GM21360 (cell line): ENCODE measurements around the gene DPP7.
"Not testable (repeated sequence)": the region's sequence is repeated elsewhere in the genome, so short reads cannot be mapped to it uniquely, and the experiment has no call there.

Source experiments
- ATAC-seq: cut with Tn5 transposase; IDR thresholded peaks from one replicate; pipeline ENCODE4 v1.9.1; 2021; ENCODE audit warnings: mild to moderate bottlenecking, moderate library complexity; ENCODE audit not compliant: unreplicated experiment

The DPP7 gene

DNA sequence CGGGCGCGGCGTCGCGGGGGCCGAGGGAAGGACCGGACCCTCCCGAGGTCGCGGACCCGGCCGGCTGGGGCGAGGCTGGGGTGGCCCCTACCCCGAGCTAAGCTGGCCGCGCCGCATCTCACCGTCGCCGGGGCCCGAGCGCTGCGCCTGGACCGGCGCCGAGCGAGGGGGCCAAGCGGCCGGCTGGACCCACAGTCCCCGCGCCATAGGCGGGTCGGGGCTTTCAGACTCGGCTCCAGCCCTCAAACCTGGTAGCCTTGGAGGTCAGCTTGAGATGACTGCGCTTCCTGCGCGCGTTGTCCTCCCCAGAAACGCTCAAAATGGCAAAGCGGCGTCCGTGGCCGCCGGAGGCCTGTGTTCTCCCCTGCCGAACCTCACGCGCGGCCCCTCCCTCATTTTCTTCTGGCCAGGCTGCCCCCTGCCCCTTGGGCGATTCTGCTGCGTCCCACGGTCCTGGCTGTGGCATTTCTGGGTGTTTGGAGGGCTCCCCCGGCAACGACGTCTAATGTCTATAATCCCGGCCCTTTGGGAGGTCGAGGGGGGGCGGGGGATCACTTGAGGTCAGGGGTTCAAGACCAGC lies 15.7 kb upstream of the DPP7 start:
- no peak for ATAC-seq

DNA sequence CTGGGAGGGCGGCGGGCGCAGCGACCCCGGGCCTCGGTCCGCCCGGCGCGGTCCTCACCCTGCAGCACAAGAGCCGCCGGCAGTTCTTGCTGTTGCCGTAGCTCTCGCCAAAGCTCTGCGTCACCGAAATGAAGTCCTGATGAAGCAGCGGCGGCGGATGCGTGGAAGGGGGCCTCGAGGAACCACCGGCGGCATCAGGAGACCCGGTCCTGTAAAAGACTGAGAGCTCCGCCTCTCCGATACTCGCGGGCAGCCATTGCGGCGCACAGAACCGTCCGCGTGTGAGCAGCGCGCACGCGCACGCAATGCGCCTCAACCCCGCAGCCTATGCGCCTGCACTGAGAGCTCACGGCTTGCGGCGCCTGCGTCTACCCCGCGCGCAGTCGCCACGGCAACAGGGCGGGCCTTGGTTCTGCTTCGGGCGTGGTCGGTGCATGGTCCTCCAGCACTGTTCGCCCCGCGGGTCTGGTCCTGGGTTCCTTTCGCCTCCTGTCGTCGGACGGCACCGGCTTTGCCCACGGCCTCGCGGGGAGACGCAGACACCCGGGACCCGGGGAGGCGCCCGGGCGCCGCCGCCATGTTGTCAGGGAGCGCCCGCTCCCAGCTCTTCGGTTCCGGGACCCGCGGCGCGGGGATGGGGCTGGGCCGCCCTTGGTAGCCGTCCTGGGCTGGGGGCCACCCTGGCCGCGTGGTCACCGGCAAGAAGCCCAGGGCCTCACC lies 15.1 kb upstream of the DPP7 start:
- peak; percentile 78 for ATAC-seq

DNA sequence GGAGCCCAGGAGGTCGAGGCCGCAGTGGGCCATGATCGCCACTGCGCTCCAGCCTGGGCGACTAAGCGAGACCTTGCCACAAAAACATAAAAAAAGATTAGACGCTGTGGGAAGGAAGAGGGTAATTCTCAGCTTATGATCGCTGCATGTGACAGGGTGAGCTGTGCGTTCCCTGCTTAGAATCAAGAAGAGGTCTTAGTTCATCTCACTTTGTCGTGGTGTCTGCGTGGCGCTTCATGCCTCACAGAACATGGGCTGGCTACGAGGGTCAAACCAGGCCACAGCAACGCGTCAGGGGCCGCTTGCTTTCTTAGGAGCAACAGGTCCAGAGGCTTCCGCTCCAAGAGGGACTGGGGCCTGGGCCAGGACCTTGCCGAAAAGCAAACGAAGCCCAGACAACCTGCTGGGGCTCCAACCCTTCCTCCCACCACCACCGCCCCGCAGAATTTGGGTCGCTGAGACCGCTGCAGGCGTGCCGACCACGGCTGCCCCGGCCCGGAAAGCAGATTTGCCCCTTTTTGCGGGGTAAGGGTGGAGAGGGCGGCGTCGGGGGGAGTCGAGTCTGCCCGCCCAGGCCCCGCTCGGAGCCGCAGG lies 14.4 kb upstream of the DPP7 start:
- peak; percentile 5 for ATAC-seq

DNA sequence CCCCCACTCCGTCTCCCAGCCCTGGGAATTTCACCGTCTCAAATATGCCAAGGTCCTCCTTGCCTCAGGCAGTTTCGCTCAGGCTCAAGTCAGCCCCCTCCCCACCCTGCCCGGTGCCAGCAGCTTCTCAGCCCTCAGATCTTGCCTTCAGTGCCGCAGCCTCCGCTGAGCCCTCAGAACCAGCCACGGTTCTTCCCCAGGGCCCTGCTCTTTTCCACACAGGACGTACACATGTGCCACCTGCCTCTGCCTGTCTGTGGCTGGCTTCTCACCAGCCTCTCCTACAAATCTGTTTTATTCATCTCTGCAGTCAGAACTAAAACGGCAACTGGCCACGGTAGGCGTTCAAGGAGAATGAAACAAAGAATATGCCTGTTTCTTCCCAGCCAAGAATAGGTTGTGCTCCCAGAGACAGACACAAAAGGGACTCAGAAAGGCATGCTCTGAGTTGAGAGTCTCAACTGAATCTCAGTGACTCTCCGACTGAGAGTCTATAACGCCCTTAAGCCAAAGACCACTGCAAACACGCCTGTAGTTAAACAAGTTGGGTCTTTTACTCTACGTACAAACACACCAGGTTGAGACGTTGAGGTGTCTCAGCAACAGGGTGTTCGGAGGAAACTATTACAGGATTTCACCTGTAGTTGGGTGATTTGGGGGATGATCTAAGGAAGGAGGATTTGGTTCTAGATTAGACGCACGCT lies 13.8 kb upstream of the DPP7 start:
- ATAC-seq: no peak

DNA sequence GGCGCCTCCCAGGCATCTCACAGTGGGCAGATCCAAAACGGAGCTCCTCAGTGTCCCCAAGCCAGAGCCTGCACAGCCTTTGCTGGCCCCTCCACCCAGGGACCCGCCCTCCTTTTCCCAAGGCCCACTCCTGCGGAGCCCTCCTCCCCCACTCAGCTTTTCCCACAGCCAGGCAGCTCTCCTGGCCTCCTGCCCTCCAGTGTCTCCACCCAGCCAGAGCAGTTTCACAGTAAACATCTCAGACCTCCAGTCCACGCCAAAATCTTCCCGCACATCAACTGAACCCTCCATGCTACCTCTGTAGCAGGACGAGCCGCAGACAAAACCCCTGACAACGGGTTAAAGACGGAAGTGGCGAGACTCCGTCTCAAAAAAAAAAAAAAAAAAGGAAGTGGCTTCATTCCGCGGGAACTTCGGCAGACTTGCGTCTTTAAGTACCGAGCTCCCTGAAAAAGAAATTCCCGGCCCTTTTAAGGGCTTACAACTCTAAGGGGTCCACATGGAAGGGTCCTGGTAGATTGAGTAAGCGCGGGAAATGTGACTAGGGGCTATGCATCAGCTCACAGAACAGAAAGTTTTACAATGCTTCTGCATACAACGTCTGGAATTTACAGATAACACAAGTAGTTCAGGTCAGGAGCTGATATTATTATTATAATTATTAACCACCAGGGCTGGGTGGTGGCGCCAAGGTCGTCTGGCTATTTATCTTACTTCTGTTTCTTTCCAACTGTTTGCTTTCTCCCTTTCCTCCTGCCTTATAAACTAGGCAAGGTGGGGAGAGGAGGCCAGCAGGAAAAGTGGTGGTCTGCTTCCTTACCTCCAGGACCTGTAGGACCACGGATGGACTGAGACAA lies 13.0 kb upstream of the DPP7 start:
- ATAC-seq: no peak

DNA sequence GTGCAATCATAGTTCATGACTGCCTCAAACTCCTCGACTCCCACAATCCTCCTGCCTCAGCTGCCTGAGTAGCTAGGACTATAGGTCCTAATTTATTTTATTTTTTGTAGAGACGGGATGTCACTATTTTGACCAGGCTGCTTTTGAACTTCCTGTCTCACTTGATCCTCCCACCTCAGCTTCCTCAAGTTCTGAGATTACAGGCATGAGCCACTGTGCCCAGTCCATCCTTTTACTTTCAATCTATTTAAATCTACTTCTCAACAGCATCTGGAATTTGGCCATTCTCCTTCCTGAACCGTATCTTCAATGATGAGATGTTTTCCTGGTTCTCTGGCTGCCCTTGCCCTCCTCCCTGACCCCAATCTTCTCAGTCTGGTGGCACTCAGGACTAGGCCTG lies 12.3 kb upstream of the DPP7 start:
- ATAC-seq: no peak

DNA sequence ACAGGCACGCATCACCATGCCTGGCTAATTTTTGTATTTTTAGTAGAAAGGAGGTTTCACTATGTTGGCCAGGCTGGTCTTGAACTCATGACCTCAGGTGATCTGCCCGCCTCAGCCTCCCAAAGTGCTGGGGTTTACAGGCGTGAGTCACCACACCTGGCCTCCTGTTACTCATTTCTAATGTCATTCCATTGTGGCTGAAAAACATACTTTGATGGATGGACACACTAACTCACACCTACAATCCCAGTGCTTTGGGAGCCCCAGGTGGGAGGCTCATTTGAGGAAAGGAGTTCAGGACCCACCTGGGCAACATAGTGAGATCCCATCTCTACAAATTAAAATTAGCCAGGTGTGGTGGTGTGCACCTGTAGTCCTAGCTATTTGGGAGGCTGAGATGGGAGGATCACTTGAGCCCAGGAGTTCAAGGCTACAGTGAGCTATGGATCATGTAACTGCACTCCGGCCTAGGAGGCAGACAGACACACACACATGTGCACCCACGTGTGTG lies 9.5 kb upstream of the DPP7 start:
- ATAC-seq: not testable (repeated sequence)

DNA sequence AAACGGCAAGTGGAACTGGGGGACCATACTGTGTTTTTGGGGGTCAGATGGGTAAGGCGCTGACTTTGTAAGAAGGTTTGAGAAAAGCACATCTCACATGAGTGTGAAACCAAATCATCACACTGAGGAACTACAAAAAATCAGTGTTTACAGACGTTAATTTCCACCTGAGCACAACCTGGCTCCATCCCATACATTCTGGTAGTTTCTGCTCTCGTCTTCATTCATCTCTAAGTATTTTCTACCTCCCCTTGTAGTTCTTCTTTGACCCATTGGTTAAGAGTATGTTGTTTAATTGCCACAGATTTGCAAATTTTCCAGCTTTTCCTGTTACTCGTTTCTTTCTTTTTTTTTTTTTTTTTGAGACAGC lies 8.9 kb upstream of the DPP7 start:
- no peak for ATAC-seq

DNA sequence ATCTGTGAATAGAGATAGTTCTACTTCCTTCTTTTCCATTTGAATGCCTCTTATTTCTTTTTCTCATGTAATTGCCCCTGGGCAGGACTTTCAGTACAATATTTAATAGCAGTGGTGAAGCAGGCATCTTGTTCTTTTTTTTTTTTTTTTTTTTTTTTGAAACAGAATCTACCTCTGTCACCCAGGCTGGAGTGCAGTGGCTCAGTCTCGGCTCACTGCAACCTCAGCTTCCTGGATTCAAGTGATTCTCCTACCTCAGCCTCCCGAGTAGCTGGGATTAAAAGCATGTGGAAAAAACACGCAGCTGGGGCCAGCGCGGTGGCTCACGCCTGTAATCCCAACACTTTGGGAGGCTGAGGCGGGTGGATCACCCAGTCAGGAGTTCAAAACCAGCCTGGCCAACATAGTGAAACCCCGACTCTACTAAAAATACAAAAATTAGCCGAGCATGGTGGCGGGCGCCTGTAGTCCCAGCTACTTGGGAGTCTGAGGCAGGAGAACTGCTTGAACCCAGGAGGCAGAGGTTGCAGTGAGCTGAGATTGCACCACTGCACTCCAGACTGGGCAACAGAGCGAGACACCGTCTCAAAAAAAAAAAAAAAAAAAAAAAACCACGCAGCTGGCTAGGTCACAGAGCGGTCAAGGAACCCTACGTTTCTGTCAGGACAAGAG lies 8.4 kb upstream of the DPP7 start:
- not testable (repeated sequence) for ATAC-seq

DNA sequence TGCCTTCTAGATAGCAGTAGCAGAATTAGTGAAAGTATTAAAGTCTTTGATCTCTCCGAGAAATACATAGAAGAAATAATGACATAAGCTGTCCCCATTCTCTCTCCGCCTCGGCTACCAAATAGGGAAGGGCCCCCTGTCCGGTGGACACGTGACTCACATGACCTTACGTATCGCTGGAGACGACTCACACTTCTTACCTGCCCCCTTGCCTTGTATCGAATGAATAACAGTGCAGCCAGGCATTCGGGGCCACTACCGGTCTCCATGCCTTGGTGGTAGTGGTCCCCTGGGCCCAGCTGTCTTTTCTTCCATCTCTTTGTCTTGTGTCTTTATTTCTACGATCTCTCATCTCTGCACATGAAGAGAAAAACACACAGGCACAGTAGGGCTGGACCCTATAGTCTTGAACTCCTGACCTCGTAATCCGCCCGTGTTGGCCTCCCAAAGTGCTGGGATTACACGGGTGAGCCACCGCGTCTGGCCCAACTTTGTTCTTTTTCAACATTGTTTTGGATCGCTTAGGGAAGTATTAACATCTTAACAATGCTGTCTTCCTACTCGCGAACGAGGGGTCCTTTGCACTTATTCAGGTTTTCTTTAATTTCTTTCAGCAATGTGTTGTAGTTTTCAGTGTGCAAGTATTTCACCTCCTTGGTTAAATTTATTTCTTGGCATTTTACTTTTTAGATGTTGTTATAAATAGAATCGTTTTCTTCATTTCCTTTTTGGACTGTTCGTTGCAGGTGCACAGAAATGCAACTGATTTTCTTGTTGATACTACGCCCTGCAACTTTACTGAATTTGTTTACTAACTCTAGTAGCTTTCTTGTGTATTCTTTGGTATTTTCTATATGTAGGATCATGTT lies 7.6 kb upstream of the DPP7 start:
- ATAC-seq: not testable (repeated sequence)

DNA sequence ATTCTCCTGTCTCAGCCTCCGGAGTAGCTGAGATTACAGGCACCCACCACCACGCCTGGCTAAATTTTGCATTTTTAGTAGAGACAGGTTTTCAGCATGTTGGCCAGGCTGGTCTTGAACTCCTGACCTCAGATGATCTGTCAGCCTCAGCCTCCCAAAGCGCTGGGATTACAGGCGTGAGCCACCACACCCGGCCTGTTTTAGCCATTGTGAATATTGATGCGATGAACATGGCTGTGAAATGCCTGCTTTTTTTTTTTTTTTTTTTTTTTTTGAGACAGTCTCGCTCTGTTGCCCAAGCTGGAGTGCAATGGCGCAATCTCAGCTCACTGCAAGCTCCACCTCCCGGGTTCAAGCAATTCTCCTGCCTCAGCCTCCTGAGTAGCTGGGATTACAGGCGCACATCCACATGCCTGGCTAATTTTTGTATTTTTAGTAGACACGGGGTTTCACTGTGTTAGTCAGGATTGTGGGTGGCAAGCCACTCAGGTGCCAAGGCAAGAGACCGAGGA lies 3.6 kb upstream of the DPP7 start:
- not testable (repeated sequence) for ATAC-seq

DNA sequence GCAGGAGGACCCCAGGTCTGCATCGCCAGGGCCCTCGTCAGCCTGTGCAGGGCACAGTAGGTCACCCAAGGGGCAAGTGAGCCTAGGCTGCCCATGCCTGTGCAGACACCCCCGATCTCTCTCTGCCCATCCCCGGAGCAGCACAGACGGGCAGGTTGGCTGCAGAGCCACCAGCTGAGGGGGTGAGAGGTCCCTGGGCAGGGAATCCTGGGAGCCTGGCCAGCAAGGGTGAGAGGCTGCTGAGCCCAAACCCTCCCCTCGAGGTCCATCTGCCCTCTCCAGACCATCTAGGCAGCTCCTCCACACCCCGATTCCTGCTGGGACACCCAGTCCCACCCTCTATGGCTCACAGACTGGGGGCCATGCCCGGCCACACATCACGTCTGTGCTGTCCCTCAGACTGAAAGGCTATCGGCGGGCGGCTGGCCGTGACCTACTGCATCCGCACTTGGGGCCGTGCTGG lies 2.8 kb upstream of the DPP7 start:
- ATAC-seq: no peak

DNA sequence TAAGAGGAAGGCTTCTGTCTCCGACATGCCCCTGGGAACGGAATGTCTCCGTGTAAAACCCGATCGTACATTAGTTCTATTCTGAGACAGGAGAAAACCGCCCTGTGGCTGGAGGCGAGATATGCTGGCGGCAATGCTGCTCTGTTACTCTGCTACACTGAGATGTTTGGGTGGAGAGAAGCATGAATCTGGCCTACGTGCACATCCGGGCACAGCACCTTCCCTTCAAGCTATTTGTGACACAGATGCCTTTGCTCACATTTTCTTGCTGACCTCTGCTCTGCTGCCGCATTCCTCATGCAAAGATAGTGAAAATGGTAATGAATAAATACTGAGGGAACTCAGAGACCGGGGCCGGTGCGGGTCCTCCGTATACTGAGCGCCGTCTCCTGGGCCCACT lies 2.2 kb upstream of the DPP7 start:
- ATAC-seq: no peak

DNA sequence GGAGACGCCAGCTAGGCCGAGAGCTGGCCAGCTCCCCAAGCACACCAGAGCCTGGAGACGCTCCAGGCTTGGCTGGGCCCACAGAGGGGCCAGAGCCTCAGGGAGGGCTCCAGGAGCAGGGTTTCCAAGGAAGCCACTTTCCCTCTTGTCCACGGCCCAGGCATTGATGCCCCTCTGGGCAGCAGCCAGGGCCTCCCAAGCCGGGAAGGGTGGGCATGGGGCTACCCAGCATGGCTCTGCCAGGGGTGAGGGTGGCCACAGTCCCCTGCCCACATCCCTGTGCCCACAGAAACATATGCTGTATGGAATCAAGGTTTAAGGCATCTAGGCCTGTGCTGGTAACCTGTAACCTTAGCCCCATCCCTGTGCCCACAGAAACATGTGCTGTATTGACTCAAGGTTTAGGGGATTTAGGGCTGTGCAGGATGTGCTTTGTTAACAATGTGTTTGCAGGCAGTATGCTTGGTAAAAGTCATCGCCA lies 1.5 kb upstream of the DPP7 start:
- ATAC-seq: no peak

DNA sequence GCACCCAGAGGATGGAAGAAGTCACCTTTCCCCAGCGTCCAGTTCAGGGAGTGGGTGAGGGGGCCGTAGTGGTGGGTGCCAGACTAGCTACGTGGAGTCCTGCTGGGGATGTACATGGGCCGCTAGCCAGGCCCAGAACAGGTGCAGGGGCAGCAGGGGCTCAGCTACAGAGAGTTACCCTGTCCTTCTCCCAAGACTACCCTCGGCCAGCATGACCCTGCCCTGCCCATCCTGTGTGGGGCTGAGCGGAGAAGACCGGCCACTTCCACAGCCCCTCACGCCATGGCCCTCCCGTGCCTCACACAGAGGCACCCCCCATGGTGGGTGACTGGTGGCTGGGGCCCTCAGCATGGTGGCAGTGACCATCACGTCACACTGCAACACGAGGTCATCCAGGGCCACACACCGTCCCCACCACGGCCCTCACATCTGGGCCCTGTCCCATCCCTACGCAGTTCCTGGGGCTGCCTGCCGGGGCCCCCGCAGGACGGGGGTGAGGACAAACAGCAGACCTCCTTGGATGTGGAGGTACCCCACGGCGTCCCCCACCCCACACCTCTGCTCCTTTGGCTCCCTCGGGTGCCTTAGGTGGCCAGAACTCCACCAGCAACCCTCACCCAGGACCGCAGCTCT lies 977 bp upstream of the DPP7 start:
- no peak for ATAC-seq

DNA sequence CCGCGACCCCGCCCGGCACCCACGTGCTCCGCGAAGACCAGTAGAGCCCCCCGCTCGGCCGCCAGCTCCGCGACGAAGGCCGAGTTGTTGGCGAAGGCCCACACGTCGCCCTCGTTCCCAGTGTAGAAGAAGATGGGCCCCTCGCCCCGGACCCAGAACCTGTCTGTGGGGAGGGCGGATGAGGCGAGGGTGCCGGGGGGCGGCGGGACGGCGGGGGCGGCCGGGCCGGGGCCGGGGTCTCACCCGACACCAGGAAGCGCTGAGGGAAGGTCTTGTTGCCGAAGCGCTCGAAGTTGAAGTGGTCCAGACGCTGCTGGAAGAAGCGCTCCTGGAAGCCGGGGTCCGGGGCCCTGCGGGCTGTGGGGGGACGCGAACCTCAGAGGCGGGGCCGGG lies 317 bp downstream of the DPP7 start:
- no peak for ATAC-seq

DNA sequence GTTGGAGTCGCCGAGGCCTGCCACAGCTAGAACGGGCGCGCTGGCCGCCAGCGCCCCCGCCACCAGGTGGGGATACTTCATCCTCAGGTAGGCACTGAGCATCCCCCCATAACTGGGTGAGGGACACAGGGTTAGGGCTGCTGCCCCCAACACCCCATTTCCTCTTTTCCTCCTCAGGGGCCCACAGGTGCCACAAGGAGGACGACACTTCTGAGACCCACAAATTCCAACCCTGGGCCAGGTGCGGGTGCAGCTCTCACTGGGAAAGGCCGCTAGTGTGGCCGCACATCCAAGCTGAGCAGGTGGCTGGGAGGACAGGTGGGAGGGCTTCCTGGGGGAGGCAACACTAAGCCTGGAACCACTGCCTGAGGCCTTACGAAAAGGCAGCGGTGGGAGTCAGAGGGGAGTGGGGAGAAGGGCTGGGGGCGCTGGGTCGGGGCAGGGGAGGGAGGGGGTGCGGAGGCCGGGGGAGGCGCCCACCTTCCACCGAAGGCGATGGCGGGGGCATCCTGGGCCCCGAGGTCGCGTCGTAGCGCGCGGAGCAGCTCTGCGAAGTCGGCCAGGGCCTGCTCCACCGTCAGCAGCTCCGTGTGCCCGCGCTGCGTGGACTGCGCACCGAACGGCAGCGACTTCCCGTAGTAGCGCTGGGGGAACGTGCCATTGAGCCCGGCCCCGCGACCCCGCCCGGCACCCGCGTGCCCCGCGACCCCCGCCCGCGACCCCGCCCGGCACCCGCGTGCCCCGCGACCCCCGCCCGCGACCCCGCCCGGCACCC lies 961 bp downstream of the DPP7 start:
- no peak for ATAC-seq
